ENCODE measurements around the gene COL16A1.

The COL16A1 gene

DNA sequence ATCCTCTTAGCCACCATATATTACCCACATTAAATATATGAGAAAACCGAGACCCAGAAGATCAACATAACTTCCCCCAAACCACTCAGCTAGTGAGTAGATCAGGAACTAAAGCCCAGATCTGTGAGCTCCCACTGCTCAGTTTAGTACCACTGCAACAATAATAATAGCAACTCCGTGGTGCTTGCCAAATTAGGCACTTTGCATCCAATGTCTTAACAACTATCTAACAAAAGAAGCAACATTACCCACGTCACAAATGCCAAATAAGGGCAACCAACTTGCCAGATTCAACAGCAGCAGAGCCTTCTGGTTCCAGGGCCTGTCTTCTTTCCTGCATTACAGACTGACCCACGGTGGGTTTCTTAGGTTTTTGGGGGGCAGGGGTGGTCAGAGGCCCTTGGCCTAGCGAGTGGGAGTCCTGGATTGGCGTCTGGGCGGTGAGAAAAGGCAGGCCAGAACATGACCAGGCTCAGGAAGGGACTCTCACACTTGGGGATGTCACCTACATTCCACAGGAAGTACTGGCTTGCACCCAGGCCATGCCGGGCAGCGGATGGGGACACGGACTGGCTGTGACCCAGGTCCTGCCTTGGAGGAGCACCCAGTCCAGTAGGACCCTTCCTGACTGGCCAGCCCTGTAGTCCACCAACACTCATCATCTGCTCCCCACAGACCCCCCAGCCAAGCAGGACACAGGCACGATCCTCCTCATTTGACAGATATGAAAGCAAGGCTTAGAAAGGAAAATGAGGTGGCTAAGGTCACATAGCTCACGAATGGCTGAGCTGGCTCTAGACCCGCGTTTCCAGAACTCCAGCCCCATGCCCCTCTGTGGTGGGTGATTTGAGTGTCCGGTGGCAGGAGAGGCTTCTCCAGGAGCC, 81.7 kb downstream of the COL16A1 start:
- no peak for DNase-seq

DNA sequence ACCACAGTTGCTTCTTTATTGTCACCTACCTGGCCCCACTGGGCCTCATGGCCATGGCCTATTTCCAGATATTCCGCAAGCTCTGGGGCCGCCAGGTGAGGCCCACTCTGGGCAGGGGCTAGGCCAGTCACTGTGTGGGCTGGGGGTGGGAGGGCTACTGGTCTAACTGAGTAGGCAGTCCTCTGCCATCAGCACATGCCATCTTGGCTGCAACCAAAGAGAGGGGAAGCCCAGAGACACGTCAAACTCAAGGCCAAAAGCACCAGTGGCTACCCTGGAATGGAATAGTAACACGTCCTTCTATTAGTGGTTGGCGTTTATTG, 82.4 kb downstream of the COL16A1 start:
- no peak for DNase-seq

DNA sequence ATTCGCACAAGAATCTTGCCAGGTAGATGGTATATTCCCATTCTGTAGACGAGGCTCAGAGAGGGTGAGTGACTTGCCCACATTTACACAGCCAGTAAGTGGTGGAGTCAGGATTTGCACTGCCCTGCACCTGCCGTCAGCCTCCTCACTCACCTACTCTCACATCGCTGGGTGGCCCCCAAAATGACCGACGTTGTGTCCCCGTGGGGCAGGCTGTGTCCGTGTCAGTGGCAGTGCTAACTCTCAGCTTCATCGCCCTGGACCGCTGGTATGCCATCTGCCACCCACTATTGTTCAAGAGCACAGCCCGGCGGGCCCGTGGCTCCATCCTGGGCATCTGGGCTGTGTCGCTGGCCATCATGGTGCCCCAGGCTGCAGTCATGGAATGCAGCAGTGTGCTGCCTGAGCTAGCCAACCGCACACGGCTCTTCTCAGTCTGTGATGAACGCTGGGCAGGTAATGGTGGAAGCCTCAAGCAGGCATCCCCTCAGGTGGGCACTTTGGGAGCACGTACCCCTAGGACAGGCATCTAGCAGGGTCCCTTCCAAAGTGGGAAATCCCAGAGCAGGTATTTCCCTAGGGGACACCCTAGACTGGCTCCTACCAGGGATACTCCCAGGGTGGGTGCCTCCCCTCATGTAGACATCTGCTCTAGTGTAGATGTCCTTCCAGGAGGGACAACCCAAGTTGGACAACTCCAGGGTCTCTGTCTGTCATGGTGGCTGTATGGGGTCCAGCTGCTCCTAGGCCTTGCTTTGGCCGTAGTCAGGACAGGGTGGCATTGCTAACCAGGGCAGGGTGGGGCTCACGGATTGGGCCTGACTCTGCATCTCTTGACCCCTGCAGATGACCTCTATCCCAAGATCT, 83.0 kb downstream of the COL16A1 start:
- DNase-seq = no peak

DNA sequence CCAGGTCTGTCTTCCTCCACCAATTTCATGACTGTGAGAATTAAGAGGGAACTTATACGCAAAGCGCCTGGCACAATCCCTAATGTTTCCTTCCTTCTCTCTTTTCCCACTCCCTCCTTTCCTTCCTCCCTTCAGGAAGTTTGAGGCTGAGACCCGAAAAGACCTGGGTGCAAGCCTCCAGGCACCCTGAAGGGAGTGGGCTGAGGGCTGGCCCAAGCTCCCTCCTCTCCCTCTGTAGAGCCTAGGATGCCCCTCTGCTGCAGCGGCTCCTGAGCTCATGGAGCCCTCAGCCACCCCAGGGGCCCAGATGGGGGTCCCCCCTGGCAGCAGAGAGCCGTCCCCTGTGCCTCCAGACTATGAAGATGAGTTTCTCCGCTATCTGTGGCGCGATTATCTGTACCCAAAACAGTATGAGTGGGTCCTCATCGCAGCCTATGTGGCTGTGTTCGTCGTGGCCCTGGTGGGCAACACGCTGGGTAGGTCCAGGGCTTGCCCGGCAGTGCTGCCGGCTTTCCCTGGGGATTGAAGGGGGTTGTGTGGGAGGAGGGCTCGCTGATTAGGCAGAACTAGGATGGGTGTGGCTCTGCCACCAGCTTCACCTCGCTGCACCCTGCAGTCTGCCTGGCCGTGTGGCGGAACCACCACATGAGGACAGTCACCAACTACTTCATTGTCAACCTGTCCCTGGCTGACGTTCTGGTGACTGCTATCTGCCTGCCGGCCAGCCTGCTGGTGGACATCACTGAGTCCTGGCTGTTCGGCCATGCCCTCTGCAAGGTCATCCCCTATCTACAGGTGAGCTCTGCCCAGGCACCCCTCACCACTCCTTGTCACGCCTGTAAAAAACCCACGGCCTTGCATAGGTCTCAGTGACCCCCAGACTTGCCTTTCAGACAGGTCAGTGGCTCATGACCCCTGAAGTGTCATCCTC, 84.6 kb downstream of the COL16A1 start:
- DNase-seq = no peak

DNA sequence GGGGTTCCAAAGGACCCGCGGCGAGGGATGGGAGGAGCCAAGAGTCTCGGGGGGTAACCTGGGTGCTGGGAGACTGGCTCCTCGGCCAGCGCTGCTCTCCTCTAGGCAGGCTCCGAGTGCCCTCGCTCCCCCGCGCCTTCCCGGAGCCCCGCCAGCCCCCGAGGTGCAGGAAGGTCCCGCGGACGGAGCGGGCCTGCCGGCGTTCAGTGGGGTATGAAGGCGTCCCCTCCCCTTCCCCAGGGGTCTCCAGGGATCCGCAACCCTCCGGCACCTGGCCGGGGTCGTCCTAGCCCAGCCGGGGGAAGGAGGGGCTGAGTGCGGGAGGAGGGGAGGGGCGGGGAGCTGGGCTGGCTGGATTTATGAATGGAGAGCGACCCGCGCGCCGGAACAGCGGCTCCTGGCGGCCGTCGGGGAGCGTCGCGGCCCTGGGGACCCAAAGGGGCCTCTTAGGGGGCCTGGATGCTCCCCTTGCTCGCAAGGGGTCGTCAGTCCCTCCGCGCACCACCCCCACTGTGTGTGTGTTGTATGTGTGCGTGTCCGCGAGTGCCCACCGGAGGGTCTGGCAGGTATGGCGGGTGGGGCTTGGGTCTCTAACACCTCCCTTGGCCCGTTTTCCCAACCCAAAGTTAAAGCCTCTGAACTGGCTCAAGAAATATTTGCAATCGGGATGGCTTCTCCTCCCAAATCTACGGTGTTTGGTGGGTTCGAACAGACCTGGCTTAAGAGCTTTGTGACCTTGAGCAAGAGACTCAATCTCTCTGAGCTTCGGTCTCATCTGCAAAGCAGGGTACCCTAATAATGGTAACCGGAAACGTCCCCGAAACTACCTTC, 85.7 kb downstream of the COL16A1 start:
- peak; percentile 14 for DNase-seq

DNA sequence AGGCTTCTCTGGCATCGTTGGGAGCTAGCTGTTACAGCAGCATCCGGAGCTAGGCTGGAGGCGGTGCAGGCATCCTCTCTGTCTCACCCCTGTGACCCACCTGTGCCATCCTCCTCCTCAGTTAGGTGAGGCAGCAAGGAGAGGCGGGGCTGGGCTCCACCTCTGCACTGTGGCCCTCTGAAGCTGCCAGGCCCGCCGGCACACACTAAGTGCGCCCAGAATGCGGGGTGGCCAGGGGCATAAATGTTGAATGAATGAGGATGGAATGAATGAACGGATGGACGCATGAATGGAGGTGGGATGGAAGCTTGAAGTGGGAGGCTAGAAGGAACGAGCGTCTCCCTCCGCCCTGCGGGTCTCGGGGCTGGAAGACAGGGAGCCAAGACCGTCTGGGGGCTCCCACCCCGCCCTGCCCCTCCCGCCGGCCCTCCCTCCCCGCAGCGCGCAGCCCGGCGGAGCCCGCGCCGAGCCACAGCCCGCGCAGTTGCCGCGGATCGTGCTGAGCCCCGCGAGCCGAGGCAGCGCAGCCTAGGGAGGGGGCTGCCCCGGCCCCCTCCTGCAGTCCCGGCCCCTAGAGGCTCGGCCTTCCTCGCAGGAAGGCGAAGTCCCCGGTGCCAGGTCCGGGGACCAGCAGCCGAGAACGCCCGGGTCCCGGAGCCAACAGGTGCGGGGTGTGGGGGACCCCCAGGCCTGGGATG, 86.5 kb downstream of the COL16A1 start, which contains the start of gene HCRTR1:
Gene HCRTR1 (plus strand): TSS at position 472 of the 698 bp plus-strand sequence. CDS start 1,504 bp downstream, outside the sequence.
- DNase-seq = no peak

DNA sequence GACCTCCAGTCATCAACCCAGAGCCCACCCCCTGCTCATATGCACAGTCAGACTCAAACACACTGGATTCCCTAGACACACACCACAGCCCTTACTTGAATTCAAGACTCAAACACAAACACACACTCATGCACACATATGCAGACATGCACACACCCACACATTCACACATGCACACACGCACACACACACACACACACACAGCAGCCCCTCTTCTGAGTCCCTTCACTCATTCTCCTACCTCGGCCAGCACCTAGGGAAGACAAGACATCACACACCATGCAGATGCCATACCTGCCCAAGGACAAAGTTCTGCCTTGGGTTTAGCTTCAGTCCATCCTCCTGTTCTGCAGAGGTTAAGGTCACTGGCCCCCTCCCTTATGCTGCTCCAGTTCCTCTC, 87.9 kb downstream of the COL16A1 start:
- DNase-seq = no peak

DNA sequence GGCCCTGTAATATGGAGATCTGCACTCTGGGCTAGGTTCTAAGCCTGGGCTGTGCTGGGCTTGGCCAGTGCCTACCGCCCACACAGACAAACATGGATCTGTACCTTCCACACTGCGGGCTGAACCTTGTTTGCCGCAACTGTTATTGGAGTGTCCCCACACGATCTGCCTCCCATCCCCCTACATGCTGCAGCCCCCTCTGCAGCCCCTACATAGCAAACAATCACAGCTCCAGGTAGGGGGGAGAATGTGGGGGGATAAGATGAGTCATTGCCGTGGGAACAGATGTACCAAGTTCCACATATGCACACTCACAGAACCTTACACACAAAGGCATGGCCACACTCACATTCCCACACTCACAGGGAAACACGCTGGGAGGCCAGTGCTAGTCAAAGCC, 88.4 kb downstream of the COL16A1 start:
- DNase-seq = no peak

DNA sequence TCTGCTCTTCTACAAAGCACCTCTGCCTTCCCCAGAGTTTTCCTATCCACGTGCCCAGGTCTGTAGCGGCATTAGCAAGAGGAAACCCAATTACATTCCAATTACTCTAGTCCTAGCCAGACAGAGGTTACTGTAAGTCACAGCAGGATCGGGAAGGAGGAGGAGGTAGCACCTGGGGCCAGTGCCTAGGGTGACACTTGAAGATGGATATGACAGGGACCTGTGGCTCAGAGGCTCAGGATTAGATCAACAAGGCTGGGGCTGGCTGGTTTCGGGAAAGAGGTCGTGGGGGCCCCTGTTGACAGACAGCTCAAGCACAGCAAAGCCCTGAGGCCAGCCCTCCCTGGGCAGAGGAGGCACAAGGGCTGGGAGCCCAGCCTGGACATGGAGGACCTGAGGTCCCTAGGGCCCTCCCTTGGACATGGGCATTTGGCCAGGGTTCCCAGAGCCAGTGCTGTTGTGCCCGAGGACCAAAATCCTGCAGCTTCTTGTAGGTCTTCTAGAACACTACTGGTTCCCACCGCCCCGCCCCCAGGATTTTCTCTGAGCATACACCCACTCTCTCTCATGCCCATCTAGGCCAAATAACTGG, 89.3 kb downstream of the COL16A1 start:
- no peak for DNase-seq

DNA sequence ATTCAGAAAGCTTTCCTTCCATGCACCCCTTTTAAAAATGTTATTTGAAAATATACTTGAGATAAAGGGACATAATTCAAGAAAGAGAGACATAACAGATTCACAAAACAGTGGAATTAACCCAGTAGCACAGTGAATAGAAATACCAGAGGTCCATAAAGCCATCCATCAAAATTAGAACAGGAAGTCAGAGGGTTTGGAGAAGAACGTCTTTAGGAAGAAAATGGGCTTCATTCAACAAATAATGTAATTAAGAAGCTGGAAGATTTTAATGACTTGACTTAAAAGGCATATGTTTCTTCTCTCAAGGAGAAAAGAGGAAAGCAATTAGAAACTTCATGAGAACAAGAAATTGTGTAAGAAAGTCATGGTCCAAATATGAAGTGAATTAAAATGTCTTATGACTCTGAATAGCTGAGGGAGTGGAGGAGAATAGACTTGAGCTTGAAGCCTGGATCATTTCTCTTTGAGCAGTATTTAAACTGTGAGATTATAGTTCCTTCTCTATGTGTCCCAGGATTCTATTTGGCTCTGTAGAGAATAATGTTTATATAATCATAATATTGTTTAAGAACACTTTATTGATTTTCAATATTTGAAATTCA, 94.2 kb downstream of the COL16A1 start:
- DNase-seq = no peak

DNA sequence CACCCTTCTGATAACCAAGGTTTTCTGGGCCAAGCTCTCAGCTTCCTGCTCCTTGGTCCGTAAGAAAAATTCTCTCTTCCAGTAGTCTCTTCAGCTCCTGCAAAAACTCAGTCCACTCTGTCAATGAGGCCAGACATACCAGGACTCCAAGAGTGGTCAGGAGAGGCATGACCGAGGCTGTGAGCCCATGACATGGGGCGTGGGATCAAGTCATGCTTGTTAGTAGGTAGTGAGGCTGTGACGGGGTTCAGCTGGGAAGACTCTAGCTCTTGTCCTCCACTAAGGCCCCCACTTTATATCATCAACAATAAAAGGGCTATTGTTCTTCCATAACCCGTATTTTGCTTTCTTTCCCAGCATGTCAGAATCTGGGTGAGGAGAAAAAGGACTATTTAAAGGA, 96.5 kb downstream of the COL16A1 start:
- DNase-seq = no peak

DNA sequence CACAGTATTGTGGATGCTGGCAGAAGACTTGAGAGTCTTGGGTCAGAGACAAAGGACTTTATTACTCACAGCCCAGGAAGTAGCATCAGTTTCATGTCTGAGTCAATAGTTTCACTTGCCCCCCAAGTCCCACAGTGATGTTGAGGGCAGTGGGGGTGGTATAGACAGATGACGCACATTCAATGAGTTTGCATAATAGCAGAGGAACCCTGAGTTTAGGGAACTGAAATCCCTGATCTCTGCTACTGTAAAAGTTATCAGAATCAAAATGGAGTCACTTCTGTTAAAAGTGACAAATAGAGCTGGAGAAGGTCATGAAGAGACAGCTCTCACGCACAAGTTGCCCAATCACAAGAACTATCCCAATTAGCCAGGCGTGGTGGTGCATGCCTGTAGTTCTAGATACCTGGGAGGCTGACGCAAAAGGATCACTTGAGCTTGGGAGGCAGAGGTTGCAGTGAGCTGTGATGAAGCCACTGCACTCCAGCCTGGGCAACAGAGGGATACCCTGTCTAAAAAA, 97.8 kb downstream of the COL16A1 start:
- DNase-seq = no peak
